Measurements from ENCODE around the gene PTPRN2.

DNA sequence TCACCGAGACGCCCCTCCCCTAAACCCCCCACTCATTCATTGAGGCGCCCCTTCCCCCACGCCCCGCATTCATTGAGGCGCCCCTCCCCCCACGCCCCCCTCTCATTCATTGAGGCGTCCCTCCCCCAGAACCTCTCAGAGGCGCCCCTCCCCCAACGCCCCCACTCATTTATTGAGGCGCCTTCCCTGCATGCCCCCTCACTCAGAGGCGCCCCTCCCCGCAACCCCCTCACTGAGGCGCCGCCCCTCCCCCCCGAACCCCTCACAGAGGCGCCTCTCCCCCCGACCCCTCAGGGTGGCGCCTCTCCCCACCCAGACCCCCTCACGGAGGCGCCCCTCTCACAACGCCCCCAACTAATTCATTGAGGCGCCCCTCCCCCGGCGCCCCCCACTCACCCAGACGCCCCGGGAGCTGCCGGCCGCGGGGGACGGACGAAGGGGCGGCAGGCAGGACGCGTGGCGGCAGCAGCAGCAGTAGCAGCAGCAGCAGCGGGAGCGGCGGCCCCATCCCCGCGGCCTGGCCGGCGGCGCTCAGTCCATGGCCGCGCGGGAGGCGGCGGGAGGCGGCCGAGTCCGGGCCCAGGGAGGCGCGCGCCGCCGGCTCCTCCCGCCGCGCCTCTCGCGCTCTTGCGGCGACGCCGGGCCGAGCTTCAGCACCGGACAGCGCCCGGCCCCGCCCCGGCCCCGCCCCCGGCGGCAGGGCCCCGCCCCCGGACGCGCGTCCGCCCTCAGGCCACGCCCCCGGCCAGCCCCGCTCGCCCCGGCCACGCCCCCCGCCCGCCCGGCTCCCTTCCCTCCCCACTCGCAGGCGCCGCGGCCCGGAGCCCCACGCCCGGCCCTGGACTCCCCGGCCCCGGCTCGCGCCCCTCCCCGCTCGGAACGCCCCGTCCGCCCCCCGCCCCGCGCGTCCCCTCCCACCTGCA, at the start of gene PTPRN2:
- TF ChIP-seq, protein P1, sequence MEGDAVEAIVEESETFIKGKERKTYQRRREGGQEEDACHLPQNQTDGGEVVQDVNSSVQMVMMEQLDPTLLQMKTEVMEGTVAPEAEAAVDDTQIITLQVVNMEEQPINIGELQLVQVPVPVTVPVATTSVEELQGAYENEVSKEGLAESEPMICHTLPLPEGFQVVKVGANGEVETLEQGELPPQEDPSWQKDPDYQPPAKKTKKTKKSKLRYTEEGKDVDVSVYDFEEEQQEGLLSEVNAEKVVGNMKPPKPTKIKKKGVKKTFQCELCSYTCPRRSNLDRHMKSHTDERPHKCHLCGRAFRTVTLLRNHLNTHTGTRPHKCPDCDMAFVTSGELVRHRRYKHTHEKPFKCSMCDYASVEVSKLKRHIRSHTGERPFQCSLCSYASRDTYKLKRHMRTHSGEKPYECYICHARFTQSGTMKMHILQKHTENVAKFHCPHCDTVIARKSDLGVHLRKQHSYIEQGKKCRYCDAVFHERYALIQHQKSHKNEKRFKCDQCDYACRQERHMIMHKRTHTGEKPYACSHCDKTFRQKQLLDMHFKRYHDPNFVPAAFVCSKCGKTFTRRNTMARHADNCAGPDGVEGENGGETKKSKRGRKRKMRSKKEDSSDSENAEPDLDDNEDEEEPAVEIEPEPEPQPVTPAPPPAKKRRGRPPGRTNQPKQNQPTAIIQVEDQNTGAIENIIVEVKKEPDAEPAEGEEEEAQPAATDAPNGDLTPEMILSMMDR (IDR thresholded peaks at IDR 0.05) = no peak
- TF ChIP-seq POLR2A (IDR thresholded peaks at IDR 0.05) (no peak), POLR2AphosphoS5 (IDR thresholded peaks at IDR 0.05) (no peak), EP300 (IDR thresholded peaks at IDR 0.05) (no peak)
